GF-D8 (cell line): ENCODE measurements around the gene SPEM2.
A peak's percentile ranks its signal among the peaks of the same experiment; 100 is the strongest.

ENCODE experiments used
- DNase-seq: peaks from one replicate; lab custom pipeline; 2025; lab: John Stamatoyannopoulos, UW

Gene SPEM2

GRCh38 chr17:7403977-7404736 is 21.3 kb upstream of the SPEM2 start, which contains the start of gene TMEM256:
Gene TMEM256 (minus strand): TSS chr17:7404097. CDS start chr17:7404084, 13 bp downstream.
- peak; percentile 82 for DNase-seq

GRCh38 chr17:7404737-7405349 is 20.6 kb upstream of the SPEM2 start:
- no peak for DNase-seq

- no peak for DNase-seq
Observed at GRCh38 chr17:7405350-7406234, 19.8 kb upstream of the SPEM2 start.

- no peak for DNase-seq
Observed at GRCh38 chr17:7406235-7406825, 19.1 kb upstream of the SPEM2 start.

- DNase-seq: no peak
Observed at GRCh38 chr17:7407082-7407481, 18.3 kb upstream of the SPEM2 start.

- DNase-seq: no peak
Observed at GRCh38 chr17:7407485-7408251, 17.7 kb upstream of the SPEM2 start, which contains the start of gene NLGN2. Gene NLGN2 (plus strand): TSS chr17:7407845. CDS start chr17:7408256, 411 bp downstream.

- no peak for DNase-seq
Observed at GRCh38 chr17:7408252-7408727, 17.1 kb upstream of the SPEM2 start.

GRCh38 chr17:7408863-7409262 is 16.6 kb upstream of the SPEM2 start:
- DNase-seq: no peak

GRCh38 chr17:7409716-7410115 is 15.7 kb upstream of the SPEM2 start:
- no peak for DNase-seq

- no peak for DNase-seq
Observed at GRCh38 chr17:7410634-7411426, 14.6 kb upstream of the SPEM2 start.

GRCh38 chr17:7411427-7411750 is 14.0 kb upstream of the SPEM2 start:
- no peak for DNase-seq

- no peak for DNase-seq
Observed at GRCh38 chr17:7413346-7413985, 11.9 kb upstream of the SPEM2 start.

GRCh38 chr17:7414837-7415236 is 10.6 kb upstream of the SPEM2 start:
- DNase-seq: no peak

- DNase-seq: no peak
Observed at GRCh38 chr17:7415784-7416183, 9.6 kb upstream of the SPEM2 start.

- DNase-seq: no peak
Observed at GRCh38 chr17:7416323-7416722, 9.1 kb upstream of the SPEM2 start.

- no peak for DNase-seq
Observed at GRCh38 chr17:7417056-7417655, 8.3 kb upstream of the SPEM2 start.

- no peak for DNase-seq
Observed at GRCh38 chr17:7418472-7419152, 6.8 kb upstream of the SPEM2 start.

GRCh38 chr17:7419819-7420610 is 5.4 kb upstream of the SPEM2 start, which contains the start of gene SPEM1:
Gene SPEM1 (plus strand): TSS chr17:7420324. CDS start chr17:7420385, 61 bp downstream.
- no peak for DNase-seq
